Psoas muscle (tissue), 8 donors: ENCODE data around the gene TRIM41. TPM values are rescaled to one million over a fixed set of nuclear protein-coding genes. Genes with fewer than 3 reads are reported as not detected.
A peak's percentile ranks its signal among the peaks of the same experiment; 100 is the strongest.

Experiments used
- ATAC-seq, 4 donors: fragments of 200-7000 bp; cut with Tn5 transposase; one replicate each; pipeline ENCODE4 v1.9.1; 2020; ENCODE audit warnings: moderate library complexity in 3 of 4, mild to moderate bottlenecking in 2 of 4
- DNase-seq, 2 donors: peaks; one replicate each; pipeline ENCODE4 v3.0.0-alpha.2; 2020
- H3K27ac ChIP-seq: fragments of 200-600 bp; one replicate; pipeline ENCODE4 v1.8.0; 2022
- H3K27me3 ChIP-seq, 3 donors: fragments of 200-600 bp in 1 of 3; one replicate each; pipeline versions ENCODE4 v1.6.1 to v1.8.0; 2013 to 2022; ENCODE audit warnings: low read length in 2 of 3, mild to moderate bottlenecking in 2 of 3, moderate library complexity in 1 of 3; ENCODE audit not compliant: insufficient read depth in 3 of 3
- H3K36me3 ChIP-seq, 2 donors: fragments of 200-600 bp in 1 of 2; one replicate each; pipeline versions ENCODE4 v1.6.1 to v1.8.0; 2013 to 2022; ENCODE audit warnings: low read depth in 1 of 2, mild to moderate bottlenecking in 1 of 2, moderate library complexity in 1 of 2; ENCODE audit not compliant: insufficient read depth in 1 of 2
- H3K4me1 ChIP-seq: fragments of 200-600 bp; one replicate; pipeline ENCODE4 v1.8.0; 2022
- H3K4me3 ChIP-seq: fragments of 200-600 bp; one replicate; pipeline ENCODE4 v1.8.0; 2022; ENCODE audit warnings: mild to moderate bottlenecking
- H3K9me3 ChIP-seq: fragments of 200-600 bp; one replicate; pipeline ENCODE4 v1.8.0; 2022
- WGBS, 3 donors: extraction: QIAGEN DNeasy Blood & Tissue Kit; methylation state at CpG; one replicate each; pipeline versions ENCODE4 v1.1.6 to v1.1.7; 2013; 5-methylcytosine and 5-hydroxymethylcytosine counted together
- intact Hi-C, 2 donors: fragments of 100-400 bp; cut with DNase I; formaldehyde crosslinking; loops; one replicate each; pipeline versions ENCODE4 v1.11.0 to v1.14.2; 2022
- polyA plus RNA-seq, 3 donors: library from polyadenylated mRNA; stranded (reverse); fragments of 200-250 nt; gene quantifications; one replicate each; pipeline ENCODE4 v1.2.3, GENCODE V29; 2013
- total RNA-seq, 4 donors: library from RNA; stranded (reverse); fragmentation: NEBNext Ultra II Directional in 2 of 4; extraction: Animal tissue kit (Norgen Biotek cat#: 25700) in 2 of 4; gene quantifications; one replicate each; pipeline versions ENCODE4 v1.2.1 to v1.2.4, GENCODE V29; 2021 to 2023
- TF ChIP-seq, protein P1 (sequence below): fragments of 200-600 bp; IDR thresholded peaks from one replicate; pipeline ENCODE4 v1.8.0; 2022; ENCODE audit warnings: antibody characterized with exemption
- donor health status: healthy with polysubstance abuse.
- donor health status: DM: no; HTN: no; CAD: no; lungs with moderate emphysema.
- donor health status: Bipolar disorder and iron deficiency.
- donor health status: healthy.
- donor health status: DM: yes; HTN: yes; CAD: no.
- donor health status: DM: no; HTN: no; CAD: no.
- donor health status: DM: no; HTN: no; CAD: no.
- donor health status: DM: yes; HTN: yes; CAD: no.

The TRIM41 gene
- total and polyA plus RNA-seq, 7 donors, result 12.5 to 44.0 (median 30.3) TPM

DNA sequence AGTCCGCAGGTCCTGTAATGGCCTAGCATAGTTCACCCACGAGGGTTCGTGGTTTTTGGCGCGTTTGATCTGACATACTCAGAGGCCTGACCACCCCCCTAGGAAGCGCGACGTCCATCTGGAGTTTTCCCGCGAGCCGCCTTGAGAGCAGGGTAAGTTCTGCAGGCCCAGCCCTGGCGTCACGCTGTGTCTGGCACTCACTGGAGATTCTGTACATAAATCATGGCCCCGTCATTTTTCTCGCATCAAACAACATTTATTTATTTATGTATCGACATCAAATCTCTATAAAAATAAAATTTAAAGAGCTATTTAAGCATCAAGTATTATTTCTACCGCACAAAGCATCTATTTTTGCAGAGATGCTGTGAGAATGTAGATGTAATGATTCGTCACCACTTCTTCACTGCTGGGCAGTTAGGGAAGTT, 437 bp upstream of the TRIM41 start:
- Histone ChIP-seq H3K27ac (peak overlapping the region; percentile 100), H3K9me3 (no peaks in the 10 kb centered on the region), H3K27me3 (no peaks in the 10 kb centered on the region), H3K36me3 (peaks cover 0 to 13% of the 10 kb centered on the region in 2 donors), H3K4me1 (peaks cover 16% of the 10 kb centered on the region), H3K4me3 (peak overlapping the region; percentile 97)
- WGBS, 3 donors, result 0 to 1% (median 1%) methylated on average over 18 of the region's 18 CpGs
- DNase-seq (no peak), ATAC-seq (peak; percentile 21 to 47 (median 30))
- intact Hi-C loops, result loop anchor here (1.0 to 2.0 kb wide), 6 partner anchors 16 to 39 kb away; partner anchors contain the start of genes RACK1 (in 1 of the 2) and TRIM52 (in 1 of the 2)
- TF ChIP-seq, protein P1, sequence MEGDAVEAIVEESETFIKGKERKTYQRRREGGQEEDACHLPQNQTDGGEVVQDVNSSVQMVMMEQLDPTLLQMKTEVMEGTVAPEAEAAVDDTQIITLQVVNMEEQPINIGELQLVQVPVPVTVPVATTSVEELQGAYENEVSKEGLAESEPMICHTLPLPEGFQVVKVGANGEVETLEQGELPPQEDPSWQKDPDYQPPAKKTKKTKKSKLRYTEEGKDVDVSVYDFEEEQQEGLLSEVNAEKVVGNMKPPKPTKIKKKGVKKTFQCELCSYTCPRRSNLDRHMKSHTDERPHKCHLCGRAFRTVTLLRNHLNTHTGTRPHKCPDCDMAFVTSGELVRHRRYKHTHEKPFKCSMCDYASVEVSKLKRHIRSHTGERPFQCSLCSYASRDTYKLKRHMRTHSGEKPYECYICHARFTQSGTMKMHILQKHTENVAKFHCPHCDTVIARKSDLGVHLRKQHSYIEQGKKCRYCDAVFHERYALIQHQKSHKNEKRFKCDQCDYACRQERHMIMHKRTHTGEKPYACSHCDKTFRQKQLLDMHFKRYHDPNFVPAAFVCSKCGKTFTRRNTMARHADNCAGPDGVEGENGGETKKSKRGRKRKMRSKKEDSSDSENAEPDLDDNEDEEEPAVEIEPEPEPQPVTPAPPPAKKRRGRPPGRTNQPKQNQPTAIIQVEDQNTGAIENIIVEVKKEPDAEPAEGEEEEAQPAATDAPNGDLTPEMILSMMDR, result no peak

DNA sequence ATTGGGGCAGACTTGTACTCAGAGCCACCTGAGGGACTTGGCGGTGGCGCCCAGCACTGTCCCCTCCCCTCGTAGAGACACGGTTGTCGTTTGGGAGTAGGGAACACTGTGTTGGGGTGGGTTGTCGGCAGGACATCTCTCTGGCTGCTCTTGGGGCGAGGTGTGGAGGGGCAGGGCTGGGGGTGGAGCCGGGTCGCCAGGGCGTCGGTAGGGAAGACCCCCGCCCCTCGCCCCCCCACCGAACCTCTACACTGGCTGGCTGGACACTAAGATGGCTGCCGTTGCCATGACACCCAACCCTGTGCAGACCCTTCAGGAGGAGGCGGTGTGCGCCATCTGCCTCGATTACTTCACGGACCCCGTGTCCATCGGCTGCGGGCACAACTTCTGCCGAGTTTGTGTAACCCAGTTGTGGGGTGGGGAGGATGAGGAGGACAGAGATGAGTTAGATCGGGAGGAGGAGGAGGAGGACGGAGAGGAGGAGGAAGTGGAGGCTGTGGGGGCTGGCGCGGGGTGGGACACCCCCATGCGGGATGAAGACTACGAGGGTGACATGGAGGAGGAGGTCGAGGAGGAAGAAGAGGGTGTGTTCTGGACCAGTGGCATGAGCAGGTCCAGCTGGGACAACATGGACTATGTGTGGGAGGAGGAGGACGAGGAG, 778 bp downstream of the TRIM41 start:
- ATAC-seq, result peak in 2 of 4 donors; percentile 2
- intact Hi-C loops, result loop anchor here (1.0 to 2.0 kb wide), 3 partner anchors 17 to 37 kb away; partner anchors contain the start of genes RACK1 (in 1 of the 2) and TRIM52 (in 1 of the 2)
- peaks cover 0 to 17% of the 10 kb centered on the region in 2 donors for H3K36me3 ChIP-seq
- TF ChIP-seq, protein P1, result no peak
- peak overlapping the region; percentile 100 for H3K27ac ChIP-seq
- 1 to 2% (median 2%) methylated on average over 29 to 31 of the region's 31 CpGs for WGBS, 3 donors
- H3K27me3 ChIP-seq, result no peaks in the 10 kb centered on the region
- peaks cover 14% of the 10 kb centered on the region for H3K4me1 ChIP-seq
- no peaks in the 10 kb centered on the region for H3K9me3 ChIP-seq
- peak overlapping the region; percentile 97 for H3K4me3 ChIP-seq
- DNase-seq, result peak; percentile 67 to 83

DNA sequence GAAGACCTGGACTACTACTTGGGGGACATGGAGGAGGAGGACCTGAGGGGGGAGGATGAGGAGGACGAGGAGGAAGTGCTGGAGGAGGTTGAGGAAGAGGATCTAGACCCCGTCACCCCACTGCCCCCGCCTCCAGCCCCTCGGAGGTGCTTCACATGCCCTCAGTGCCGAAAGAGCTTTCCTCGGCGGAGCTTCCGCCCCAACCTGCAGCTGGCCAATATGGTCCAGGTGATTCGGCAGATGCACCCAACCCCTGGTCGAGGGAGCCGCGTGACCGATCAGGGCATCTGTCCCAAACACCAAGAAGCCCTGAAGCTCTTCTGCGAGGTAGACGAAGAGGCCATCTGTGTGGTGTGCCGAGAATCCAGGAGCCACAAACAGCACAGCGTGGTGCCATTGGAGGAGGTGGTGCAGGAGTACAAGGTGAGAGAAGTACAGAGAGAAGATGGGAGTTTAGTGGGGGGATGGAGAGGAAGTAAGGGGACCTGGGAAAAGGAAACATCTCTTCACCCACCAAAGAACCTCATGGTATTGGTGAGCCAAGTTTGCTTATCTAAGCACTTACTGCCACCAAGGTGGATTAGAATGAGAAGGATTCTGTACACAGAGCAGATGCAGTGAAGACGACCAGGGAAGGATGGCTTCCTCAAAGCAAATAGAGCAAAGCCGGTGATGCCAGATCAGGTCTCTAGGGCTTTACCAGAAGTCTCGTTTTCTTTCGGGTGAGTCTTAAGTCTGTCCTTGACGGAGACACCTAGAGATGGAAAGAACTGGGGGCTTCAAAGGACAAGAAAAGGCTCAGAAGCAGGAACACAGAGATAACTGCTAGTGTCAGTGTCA, 1.5 kb downstream of the TRIM41 start:
- no peaks in the 10 kb centered on the region for H3K27me3 ChIP-seq
- H3K27ac ChIP-seq, result peak overlapping the region; percentile 100
- intact Hi-C loops, result no loop called here
- TF ChIP-seq, protein P1, result no peak
- peaks cover 0 to 24% of the 10 kb centered on the region in 2 donors for H3K36me3 ChIP-seq
- peak in 1 of 2 donors; percentile 67 for DNase-seq
- no peaks in the 10 kb centered on the region for H3K9me3 ChIP-seq
- ATAC-seq, result no peak
- H3K4me3 ChIP-seq, result peak overlapping the region; percentile 97
- peaks cover 14% of the 10 kb centered on the region for H3K4me1 ChIP-seq
- WGBS, 3 donors, result 66 to 71% (median 69%) methylated on average over 22 of the region's 22 CpGs

DNA sequence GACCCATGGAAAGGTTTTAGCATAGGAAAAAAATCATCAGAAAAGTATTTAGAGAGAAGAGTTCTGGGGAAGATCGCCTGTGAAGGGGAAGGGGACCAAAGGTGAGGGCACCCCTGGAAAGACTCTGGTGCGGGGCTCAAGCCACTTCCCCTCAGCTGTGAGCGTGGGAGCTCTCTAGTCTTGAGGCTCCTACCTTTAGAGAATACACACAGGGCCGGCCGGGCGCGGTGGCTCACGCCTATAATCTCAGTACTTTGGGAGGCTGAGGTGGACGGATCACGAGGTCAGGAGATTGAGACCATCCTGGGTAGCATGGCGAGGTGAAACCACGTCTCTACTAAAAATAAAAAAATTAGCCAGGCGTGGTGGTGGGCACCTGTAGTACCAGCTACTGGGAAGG, 6.9 kb downstream of the TRIM41 start:
- Histone ChIP-seq H3K27me3 (no peaks in the 10 kb centered on the region), H3K4me1 (peaks cover 4% of the 10 kb centered on the region), H3K4me3 (no peak overlapping the region), H3K27ac (no peak overlapping the region), H3K9me3 (no peaks in the 10 kb centered on the region), H3K36me3 (peaks cover 0 to 74% of the 10 kb centered on the region in 2 donors)
- intact Hi-C loops, result no loop called here
- ATAC-seq (no peak), DNase-seq (no peak)
- TF ChIP-seq, protein P1, result no peak
- WGBS, 3 donors, result 84 to 95% (median 94%) methylated on average over 13 of the region's 13 CpGs
